Measurements from ENCODE around the gene MBOAT2. TPM values are rescaled to one million over a fixed set of nuclear protein-coding genes. Genes with fewer than 3 reads are reported as not detected.

Gene MBOAT2
- total and polyA plus RNA-seq, 7 donors, result 0.11 to 3.5 (median 0.83) TPM

- H3K27ac ChIP-seq, result no peak overlapping the region
- no peak for DNase-seq
- intact Hi-C loops (cut with DNase I), result no loop called here
- H3K27me3 ChIP-seq (ENCODE audit: insufficient read depth in 3 of 3, low read length in 2 of 3), result no peaks in the 10 kb centered on the region
- no peak for ATAC-seq
- H3K4me3 ChIP-seq, result no peak overlapping the region
- no peaks in the 10 kb centered on the region for H3K4me1 ChIP-seq
- 88 to 93% (median 90%) methylated on average over 7 of the region's 7 CpGs for WGBS, 3 donors
- H3K36me3 ChIP-seq (ENCODE audit: insufficient read depth in 1 of 2, low read depth in 1 of 2), result no peaks in the 10 kb centered on the region
- no peak for TF ChIP-seq CTCF (IDR thresholded peaks at IDR 0.05)
- H3K9me3 ChIP-seq, result no peaks in the 10 kb centered on the region
These were observed 141.3 kb downstream of the MBOAT2 start for GRCh38 chr2:8862230-8862629.

- Histone ChIP-seq H3K4me1 (no peaks in the 10 kb centered on the region), H3K27ac (no peak overlapping the region), H3K4me3 (no peak overlapping the region), H3K27me3 (ENCODE audit: insufficient read depth in 3 of 3, low read length in 2 of 3) (no peaks in the 10 kb centered on the region), H3K36me3 (ENCODE audit: insufficient read depth in 1 of 2, low read depth in 1 of 2) (no peaks in the 10 kb centered on the region), H3K9me3 (no peaks in the 10 kb centered on the region)
- no peak for ATAC-seq
- intact Hi-C loops (cut with DNase I), result no loop called here
- no peak for DNase-seq
- no peak for TF ChIP-seq CTCF (IDR thresholded peaks at IDR 0.05)
- 95 to 100% (median 97%) methylated on average over 1 of the region's 1 CpG for WGBS, 3 donors
These were observed 141.7 kb downstream of the MBOAT2 start for GRCh38 chr2:8861797-8862196.

GRCh38 chr2:8860239-8860638 lies 143.2 kb downstream of the MBOAT2 start:
- H3K36me3 ChIP-seq (ENCODE audit: insufficient read depth in 1 of 2, low read depth in 1 of 2), result no peaks in the 10 kb centered on the region
- no peaks in the 10 kb centered on the region for H3K4me1 ChIP-seq
- DNase-seq (no peak), ATAC-seq (no peak)
- peaks cover 0 to under 1% (median 0%) of the 10 kb centered on the region in 3 donors for H3K27me3 ChIP-seq (ENCODE audit: insufficient read depth in 3 of 3, low read length in 2 of 3)
- 80 to 86% (median 81%) methylated on average over 2 of the region's 2 CpGs for WGBS, 3 donors
- no peaks in the 10 kb centered on the region for H3K9me3 ChIP-seq
- intact Hi-C loops (cut with DNase I), result no loop called here
- TF ChIP-seq CTCF (IDR thresholded peaks at IDR 0.05), result no peak
- no peak overlapping the region for H3K4me3 ChIP-seq
- H3K27ac ChIP-seq, result no peak overlapping the region

GRCh38 chr2:8858910-8859309 lies 144.6 kb downstream of the MBOAT2 start:
- no peak for TF ChIP-seq CTCF (IDR thresholded peaks at IDR 0.05)
- 79 to 87% (median 84%) methylated on average over 1 of the region's 1 CpG for WGBS, 3 donors

GRCh38 chr2:8858264-8858663 lies 145.2 kb downstream of the MBOAT2 start:
- WGBS, 3 donors, result 94 to 96% (median 94%) methylated on average over 7 of the region's 7 CpGs
- Histone ChIP-seq H3K27me3 (ENCODE audit: insufficient read depth in 3 of 3, low read length in 2 of 3) (peaks cover 0 to 2% (median 0%) of the 10 kb centered on the region in 3 donors), H3K4me3 (no peak overlapping the region), H3K9me3 (no peaks in the 10 kb centered on the region), H3K27ac (no peak overlapping the region), H3K4me1 (no peaks in the 10 kb centered on the region), H3K36me3 (ENCODE audit: insufficient read depth in 1 of 2, low read depth in 1 of 2) (no peaks in the 10 kb centered on the region)
- no peak for DNase-seq
- intact Hi-C loops (cut with DNase I), result no loop called here
- no peak for TF ChIP-seq CTCF (IDR thresholded peaks at IDR 0.05)
- no peak for ATAC-seq

More at GRCh38 chr2:8858910-8859309, 144.6 kb downstream of the MBOAT2 start:
- no peaks in the 10 kb centered on the region for H3K36me3 ChIP-seq (ENCODE audit: insufficient read depth in 1 of 2, low read depth in 1 of 2)
- H3K27me3 ChIP-seq (ENCODE audit: insufficient read depth in 3 of 3, low read length in 2 of 3), result peaks cover 0 to 2% (median 0%) of the 10 kb centered on the region in 3 donors
- no peaks in the 10 kb centered on the region for H3K9me3 ChIP-seq
- DNase-seq (no peak), ATAC-seq (no peak)
- H3K4me1 ChIP-seq, result no peaks in the 10 kb centered on the region
- no peak overlapping the region for H3K27ac ChIP-seq
- intact Hi-C loops (cut with DNase I), result no loop called here
- H3K4me3 ChIP-seq, result no peak overlapping the region
